GM21786 (cell line): Measurements from ENCODE around the gene DKC1.
"Not testable (repeated sequence)": the region's sequence is repeated elsewhere in the genome, so short reads cannot be mapped to it uniquely, and the experiment has no call there.

ENCODE experiments used
- ATAC-seq: cut with Tn5 transposase; IDR thresholded peaks from one replicate; pipeline ENCODE4 v1.9.1; 2021; ENCODE audit not compliant: unreplicated experiment

Gene DKC1

GRCh38 chrX:154817048-154817618, 54.5 kb downstream of the DKC1 start:
- ATAC-seq, result not testable (repeated sequence)

- no peak for ATAC-seq
These were observed 56.5 kb downstream of the DKC1 start for GRCh38 chrX:154818916-154819770.

- ATAC-seq, result peak; percentile 42
These were observed 57.2 kb downstream of the DKC1 start for GRCh38 chrX:154819771-154820341.

GRCh38 chrX:154821523-154821922, 58.9 kb downstream of the DKC1 start:
- ATAC-seq, result no peak

GRCh38 chrX:154822029-154822428, 59.4 kb downstream of the DKC1 start:
- no peak for ATAC-seq

GRCh38 chrX:154824638-154825037, 62.0 kb downstream of the DKC1 start:
- ATAC-seq, result no peak

- ATAC-seq, result not testable (repeated sequence)
These were observed 62.9 kb downstream of the DKC1 start for GRCh38 chrX:154825586-154825985.
